Neural progenitor cell (in vitro differentiated cells): ENCODE results near the gene LAD1. TPM values are rescaled to one million over a fixed set of nuclear protein-coding genes. Genes with fewer than 3 reads are reported as not detected.

Experiments
- DNase-seq: peaks from one replicate; pipeline ENCODE4 v3.0.0-alpha.2; 2016; ENCODE audit warnings: low spot score
- H2AFZ ChIP-seq: fragments of 200-600 bp; sonication (generic); replicated peaks from 2 replicates; pipeline ENCODE4 v1.6.1; 2016; ENCODE audit warnings: antibody characterized with exemption
- H3F3A ChIP-seq: fragments of 200-600 bp; sonication (generic); 2 replicates; pipeline ENCODE4 v1.6.1; 2016; ENCODE audit warnings: antibody characterized with exemption, low read depth
- H3K27ac ChIP-seq: fragments of 200-600 bp; sonication (generic); 2 replicates; pipeline ENCODE4 v1.5.1; 2016; ENCODE audit warnings: mild to moderate bottlenecking
- H3K27me3 ChIP-seq: fragments of 200-600 bp; sonication (generic); 2 replicates; pipeline ENCODE4 v1.6.1; 2016; ENCODE audit warnings: mild to moderate bottlenecking, moderate library complexity
- H3K36me3 ChIP-seq: fragments of 200-600 bp; sonication (generic); 2 replicates; pipeline ENCODE4 v1.5.1; 2016
- H3K4me1 ChIP-seq: fragments of 200-600 bp; sonication (generic); 2 replicates; pipeline ENCODE4 v1.6.1; 2016; ENCODE audit warnings: mixed run types
- H3K4me2 ChIP-seq: fragments of 200-600 bp; sonication (generic); 2 replicates; pipeline ENCODE4 v1.6.1; 2016
- H3K4me3 ChIP-seq: fragments of 200-600 bp; sonication (generic); 2 replicates; pipeline ENCODE4 v1.5.1; 2016
- H3K79me2 ChIP-seq: fragments of 200-600 bp; sonication (generic); 2 replicates; pipeline ENCODE4 v1.6.1; 2016; ENCODE audit warnings: low read depth
- H3K9ac ChIP-seq: fragments of 200-600 bp; sonication (generic); 2 replicates; pipeline ENCODE4 v1.6.1; 2016
- H3K9me3 ChIP-seq: fragments of 200-600 bp; sonication (generic); 2 replicates; pipeline ENCODE4 v1.5.1; 2016; ENCODE audit warnings: low read depth
- H4K20me1 ChIP-seq: fragments of 200-600 bp; sonication (generic); 2 replicates; pipeline ENCODE4 v1.6.1; 2016; ENCODE audit warnings: low read depth
- H3K27ac Mint-ChIP-seq: 3 replicates; pipeline ENCODE4 v1.8.0; 2021; ENCODE audit warnings: mixed read lengths
- H3K27me3 Mint-ChIP-seq: 2 replicates; pipeline ENCODE4 v1.8.0; 2022; ENCODE audit warnings: low read depth, mild to moderate bottlenecking, inconsistent platforms, moderate library complexity, mixed read lengths; ENCODE audit not compliant: insufficient read depth
- H3K36me3 Mint-ChIP-seq: 3 replicates; pipeline ENCODE4 v1.8.0; 2021; ENCODE audit warnings: mixed read lengths
- H3K4me1 Mint-ChIP-seq: 3 replicates; pipeline ENCODE4 v1.8.0; 2021; ENCODE audit warnings: mixed read lengths
- H3K4me3 Mint-ChIP-seq: 3 replicates; pipeline ENCODE4 v1.8.0; 2021; ENCODE audit warnings: mild to moderate bottlenecking, moderate library complexity, mixed read lengths
- H3K9me3 Mint-ChIP-seq: 3 replicates; pipeline ENCODE4 v1.8.0; 2020; ENCODE audit warnings: mixed read lengths
- CTCF ChIP-seq: fragments of 200-600 bp; sonication (generic); IDR thresholded peaks from 2 replicates; pipeline ENCODE4 v1.5.1; 2017; ENCODE audit warnings: antibody characterized with exemption, mild to moderate bottlenecking
- EZH2 ChIP-seq: fragments of 200-600 bp; sonication (generic); IDR thresholded peaks from 2 replicates; pipeline ENCODE4 v1.6.1; 2017; ENCODE audit warnings: antibody characterized with exemption, mild to moderate bottlenecking, moderate library complexity
- EZH2phosphoT487 ChIP-seq: fragments of 200-600 bp; sonication (generic); IDR thresholded peaks from 2 replicates; pipeline ENCODE4 v1.6.1; 2017; ENCODE audit warnings: antibody characterized with exemption
- total RNA-seq: library from RNA; depleted of rRNA; stranded (reverse); fragments of >200 nt; gene quantifications from 2 replicates; pipeline ENCODE4 v1.2.3, GENCODE V29; 2015; ENCODE audit warnings: low replicate concordance

Gene LAD1
- total RNA-seq, 1 donor from 2014 or later: not detected

GRCh38 chr1:201376107-201376463 is 23.0 kb downstream of the LAD1 start:
- no peaks in the 10 kb centered on the region for H3K9me3 Mint-ChIP-seq
- no peaks in the 10 kb centered on the region for H3K36me3 ChIP-seq
- TF ChIP-seq CTCF (no peak), EZH2 (no peak), EZH2phosphoT487 (no peak)
- H3K4me1 ChIP-seq: peaks cover 57% of the 10 kb centered on the region
- no peaks in the 10 kb centered on the region for H3K36me3 Mint-ChIP-seq
- H3K4me2 ChIP-seq: peak overlapping the region; percentile 64
- peak overlapping the region; percentile 97 for H3K27ac ChIP-seq
- no peak overlapping the region for H2AFZ ChIP-seq
- no peaks in the 10 kb centered on the region for H4K20me1 ChIP-seq
- H3F3A ChIP-seq: peaks cover 36% of the 10 kb centered on the region
- H3K9ac ChIP-seq: no peak overlapping the region
- peaks cover 12% of the 10 kb centered on the region for H3K27me3 Mint-ChIP-seq
- DNase-seq: no peak
- H3K27me3 ChIP-seq: no peaks in the 10 kb centered on the region
- H3K9me3 ChIP-seq: no peaks in the 10 kb centered on the region
- no peak overlapping the region for H3K4me3 ChIP-seq
- no peak overlapping the region for H3K4me3 Mint-ChIP-seq
- H3K27ac Mint-ChIP-seq: peak overlapping the region; percentile 82
- H3K79me2 ChIP-seq: no peaks in the 10 kb centered on the region
- peaks cover 60% of the 10 kb centered on the region for H3K4me1 Mint-ChIP-seq

GRCh38 chr1:201375169-201375568 is 24.0 kb downstream of the LAD1 start:
- H3K9me3 ChIP-seq: no peaks in the 10 kb centered on the region
- DNase-seq: peak; percentile 30
- peaks cover 57% of the 10 kb centered on the region for H3K4me1 ChIP-seq
- Mint-ChIP-seq H3K36me3 (no peaks in the 10 kb centered on the region), H3K27me3 (peaks cover 11% of the 10 kb centered on the region), H3K4me1 (peaks cover 66% of the 10 kb centered on the region), H3K9me3 (no peaks in the 10 kb centered on the region), H3K4me3 (no peak overlapping the region), H3K27ac (no peak overlapping the region)
- no peaks in the 10 kb centered on the region for H3K27me3 ChIP-seq
- no peaks in the 10 kb centered on the region for H4K20me1 ChIP-seq
- no peaks in the 10 kb centered on the region for H3K79me2 ChIP-seq
- H3K9ac ChIP-seq: no peak overlapping the region
- peaks cover 36% of the 10 kb centered on the region for H3F3A ChIP-seq
- no peak overlapping the region for H3K4me3 ChIP-seq
- no peaks in the 10 kb centered on the region for H3K36me3 ChIP-seq
- H2AFZ ChIP-seq: no peak overlapping the region
- H3K4me2 ChIP-seq: peak overlapping the region; percentile 64
- H3K27ac ChIP-seq: no peak overlapping the region
- TF ChIP-seq CTCF (peak; percentile 37), EZH2 (no peak), EZH2phosphoT487 (no peak)

GRCh38 chr1:201374364-201374763 is 24.8 kb downstream of the LAD1 start:
- H3K36me3 Mint-ChIP-seq: no peaks in the 10 kb centered on the region
- Histone ChIP-seq H3K4me3 (no peak overlapping the region), H3K9ac (no peak overlapping the region), H3K27me3 (no peaks in the 10 kb centered on the region), H2AFZ (no peak overlapping the region), H3K79me2 (no peaks in the 10 kb centered on the region), H3K9me3 (no peaks in the 10 kb centered on the region), H4K20me1 (no peaks in the 10 kb centered on the region), H3F3A (peaks cover 36% of the 10 kb centered on the region), H3K4me1 (peaks cover 57% of the 10 kb centered on the region), H3K27ac (no peak overlapping the region), H3K36me3 (no peaks in the 10 kb centered on the region), H3K4me2 (peak overlapping the region; percentile 38)
- H3K27me3 Mint-ChIP-seq: peaks cover 11% of the 10 kb centered on the region
- H3K9me3 Mint-ChIP-seq: no peaks in the 10 kb centered on the region
- peak overlapping the region; percentile 83 for H3K27ac Mint-ChIP-seq
- peak; percentile 30 for DNase-seq
- TF ChIP-seq CTCF (no peak), EZH2phosphoT487 (no peak), EZH2 (no peak)
- peaks cover 66% of the 10 kb centered on the region for H3K4me1 Mint-ChIP-seq
- no peak overlapping the region for H3K4me3 Mint-ChIP-seq
